Progenitor cell of endocrine pancreas (in vitro differentiated cells): Measurements from ENCODE around the gene B3GNT5. TPM values are rescaled to one million over a fixed set of nuclear protein-coding genes. Genes with fewer than 3 reads are reported as not detected.

Experiments
- DNase-seq: peaks from one replicate; pipeline ENCODE4 v3.0.0; 2021; ENCODE audit warnings: low spot score; ENCODE audit not compliant: unreplicated experiment
- H3K27ac Mint-ChIP-seq: 2 replicates; pipeline ENCODE4 v1.8.0; 2021; ENCODE audit warnings: mild to moderate bottlenecking, moderate library complexity, mixed read lengths
- H3K27me3 Mint-ChIP-seq: 2 replicates; pipeline ENCODE4 v1.8.0; 2021; ENCODE audit warnings: mixed read lengths
- H3K36me3 Mint-ChIP-seq: 2 replicates; pipeline ENCODE4 v1.8.0; 2022; ENCODE audit warnings: mixed read lengths; ENCODE audit not compliant: insufficient read depth
- H3K4me1 Mint-ChIP-seq: 2 replicates; pipeline ENCODE4 v1.8.0; 2021; ENCODE audit warnings: low read depth, mixed read lengths
- H3K4me3 Mint-ChIP-seq: 2 replicates; pipeline ENCODE4 v1.8.0; 2021; ENCODE audit warnings: low read depth, mild to moderate bottlenecking, moderate library complexity, mixed read lengths
- H3K9me3 Mint-ChIP-seq: 2 replicates; pipeline ENCODE4 v1.8.0; 2021; ENCODE audit warnings: low read depth, mixed read lengths
- total RNA-seq: library from RNA; stranded (reverse); gene quantifications from 2 replicates; pipeline ENCODE4 v1.2.1, GENCODE V29; 2021
- TF ChIP-seq, protein P1 (sequence below): fragments of 200-600 bp; sonication (generic); IDR thresholded peaks from one replicate; pipeline ENCODE4 v1.5.0; 2021; ENCODE audit warnings: antibody characterized with exemption, mild to moderate bottlenecking; ENCODE audit not compliant: unreplicated experiment

The B3GNT5 gene
- total RNA-seq, 1 donor from 2014 or later: 26.7 TPM

DNA sequence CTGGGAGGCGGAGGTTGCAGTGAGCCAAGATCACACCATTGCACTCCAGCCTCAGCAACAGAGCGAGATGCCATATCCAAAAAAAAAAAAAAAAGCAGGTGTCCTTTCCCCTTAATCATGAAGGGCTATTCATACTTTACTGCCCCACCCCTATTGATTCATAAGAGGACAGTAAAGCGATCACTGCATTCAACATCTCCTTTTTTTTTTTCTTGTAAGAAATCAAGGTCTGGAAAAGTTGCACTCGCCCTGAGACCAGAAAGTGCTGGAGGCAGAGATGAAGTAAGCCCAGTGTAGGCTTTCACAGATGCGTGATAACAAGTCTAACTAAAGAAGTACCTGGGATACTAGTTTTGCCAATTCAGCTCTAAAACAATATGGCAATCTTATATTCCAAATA lies 24.2 kb downstream of the B3GNT5 start:
- DNase-seq: no peak
- TF ChIP-seq, protein P1, sequence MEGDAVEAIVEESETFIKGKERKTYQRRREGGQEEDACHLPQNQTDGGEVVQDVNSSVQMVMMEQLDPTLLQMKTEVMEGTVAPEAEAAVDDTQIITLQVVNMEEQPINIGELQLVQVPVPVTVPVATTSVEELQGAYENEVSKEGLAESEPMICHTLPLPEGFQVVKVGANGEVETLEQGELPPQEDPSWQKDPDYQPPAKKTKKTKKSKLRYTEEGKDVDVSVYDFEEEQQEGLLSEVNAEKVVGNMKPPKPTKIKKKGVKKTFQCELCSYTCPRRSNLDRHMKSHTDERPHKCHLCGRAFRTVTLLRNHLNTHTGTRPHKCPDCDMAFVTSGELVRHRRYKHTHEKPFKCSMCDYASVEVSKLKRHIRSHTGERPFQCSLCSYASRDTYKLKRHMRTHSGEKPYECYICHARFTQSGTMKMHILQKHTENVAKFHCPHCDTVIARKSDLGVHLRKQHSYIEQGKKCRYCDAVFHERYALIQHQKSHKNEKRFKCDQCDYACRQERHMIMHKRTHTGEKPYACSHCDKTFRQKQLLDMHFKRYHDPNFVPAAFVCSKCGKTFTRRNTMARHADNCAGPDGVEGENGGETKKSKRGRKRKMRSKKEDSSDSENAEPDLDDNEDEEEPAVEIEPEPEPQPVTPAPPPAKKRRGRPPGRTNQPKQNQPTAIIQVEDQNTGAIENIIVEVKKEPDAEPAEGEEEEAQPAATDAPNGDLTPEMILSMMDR: no peak
- Mint-ChIP-seq H3K4me3 (no peak overlapping the region), H3K27ac (no peak overlapping the region), H3K4me1 (no peaks in the 10 kb centered on the region), H3K27me3 (no peaks in the 10 kb centered on the region), H3K9me3 (no peaks in the 10 kb centered on the region), H3K36me3 (peaks cover 2% of the 10 kb centered on the region)

DNA sequence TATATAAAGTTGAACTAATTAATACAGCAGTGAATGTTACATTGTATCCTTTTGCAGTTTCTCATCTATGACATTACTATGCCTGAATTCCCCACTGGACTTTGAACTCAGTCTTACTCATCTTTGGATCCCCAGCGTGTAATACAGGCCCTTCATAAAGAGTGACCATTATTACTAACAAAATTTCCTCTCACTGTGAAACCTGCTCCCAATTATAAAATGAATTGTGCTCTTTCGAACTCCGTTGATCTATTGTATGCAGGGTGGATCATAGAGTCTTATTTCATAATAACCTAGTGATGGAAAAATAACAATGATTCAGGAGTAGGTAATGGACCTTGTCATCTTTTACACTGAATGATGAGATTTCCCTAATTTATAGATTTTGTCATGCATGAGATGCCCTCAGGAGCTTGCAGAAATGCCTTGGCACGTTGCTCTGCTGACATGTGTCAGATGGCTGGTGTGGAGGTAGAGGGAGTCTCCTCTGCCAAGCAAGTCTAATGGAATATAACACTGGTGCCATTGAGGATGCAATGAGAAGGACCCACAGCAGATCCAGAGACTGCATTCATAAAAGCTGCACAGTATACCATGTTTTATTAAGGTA lies 25.5 kb downstream of the B3GNT5 start:
- Mint-ChIP-seq H3K4me1 (no peaks in the 10 kb centered on the region), H3K9me3 (no peaks in the 10 kb centered on the region), H3K36me3 (peaks cover 1% of the 10 kb centered on the region), H3K27ac (no peak overlapping the region), H3K27me3 (no peaks in the 10 kb centered on the region), H3K4me3 (no peak overlapping the region)
- TF ChIP-seq, protein P1: no peak
- no peak for DNase-seq

DNA sequence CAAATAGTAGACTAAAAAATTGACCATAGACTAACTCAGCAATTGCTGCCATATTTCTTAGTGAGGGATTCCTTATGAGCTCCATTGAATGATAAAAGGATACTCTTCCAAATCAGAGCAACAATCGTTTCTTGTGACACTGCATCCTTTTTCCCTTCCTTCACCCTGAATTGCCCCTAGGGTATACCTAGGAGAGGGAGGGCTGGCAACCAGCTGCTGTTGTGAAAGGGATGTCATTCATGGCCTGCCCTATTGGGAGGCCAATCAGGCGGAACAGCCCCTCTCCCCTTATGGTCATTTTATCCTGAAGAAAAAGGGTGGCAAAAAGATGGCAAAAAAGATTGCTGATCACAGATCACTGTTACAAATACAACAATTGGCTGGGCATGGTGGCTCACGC lies 26.3 kb downstream of the B3GNT5 start:
- H3K27ac Mint-ChIP-seq: no peak overlapping the region
- H3K27me3 Mint-ChIP-seq: no peaks in the 10 kb centered on the region
- no peaks in the 10 kb centered on the region for H3K9me3 Mint-ChIP-seq
- no peaks in the 10 kb centered on the region for H3K4me1 Mint-ChIP-seq
- TF ChIP-seq, protein P1: no peak
- H3K36me3 Mint-ChIP-seq: peaks cover 1% of the 10 kb centered on the region
- H3K4me3 Mint-ChIP-seq: no peak overlapping the region
- DNase-seq: no peak

DNA sequence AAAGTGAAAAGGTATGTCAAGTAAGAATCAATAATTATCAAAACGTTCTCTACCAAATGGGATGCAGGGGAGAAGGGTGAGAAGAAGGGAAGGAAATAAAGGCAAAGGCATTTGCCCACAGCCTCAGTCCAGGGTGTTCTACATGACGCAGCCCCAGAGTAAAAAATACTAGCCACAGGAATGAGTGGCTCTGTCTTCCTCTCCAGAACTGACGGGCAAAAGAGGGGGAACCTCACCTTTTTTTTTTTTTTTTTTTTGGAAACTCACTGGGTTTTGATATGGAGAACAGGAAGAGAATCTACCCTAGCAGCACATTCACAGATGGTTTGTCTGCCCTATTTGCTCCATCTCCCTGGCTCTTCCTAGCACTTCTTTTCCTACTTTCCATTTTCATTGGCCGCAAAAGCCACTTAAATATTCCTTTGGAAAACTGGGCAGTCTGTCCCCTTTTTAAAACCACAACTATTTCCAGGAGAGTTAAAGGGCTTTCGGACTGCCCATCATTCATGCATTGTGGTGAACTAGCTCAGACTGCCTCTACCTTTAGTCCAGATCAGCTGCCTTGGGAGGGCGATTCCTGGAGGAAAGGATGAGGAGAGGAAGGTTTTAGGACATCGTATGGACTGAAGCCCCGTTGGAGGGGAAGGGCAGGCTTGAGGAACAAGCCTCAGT lies 28.2 kb downstream of the B3GNT5 start:
- H3K4me3 Mint-ChIP-seq: no peak overlapping the region
- H3K36me3 Mint-ChIP-seq: no peaks in the 10 kb centered on the region
- no peak overlapping the region for H3K27ac Mint-ChIP-seq
- no peaks in the 10 kb centered on the region for H3K4me1 Mint-ChIP-seq
- DNase-seq: no peak
- no peaks in the 10 kb centered on the region for H3K27me3 Mint-ChIP-seq
- no peaks in the 10 kb centered on the region for H3K9me3 Mint-ChIP-seq
- TF ChIP-seq, protein P1: no peak

DNA sequence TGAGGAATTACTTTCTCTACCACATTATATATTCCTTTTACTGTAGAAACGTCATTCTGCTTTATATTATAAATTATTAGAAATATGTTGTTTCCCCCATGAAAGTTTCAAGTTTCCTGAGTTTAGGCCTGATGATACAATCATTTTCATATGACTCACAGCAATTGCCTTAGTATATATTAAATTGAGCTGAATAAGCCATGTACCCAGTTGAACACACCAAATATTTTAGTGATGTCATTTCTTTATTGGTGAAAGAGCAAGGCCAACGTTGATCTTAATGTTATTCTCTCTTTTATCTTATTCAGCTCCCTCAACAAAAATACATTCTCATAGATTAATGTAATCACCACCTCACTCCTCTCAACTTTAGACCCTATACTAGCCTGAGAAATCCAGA lies 30.8 kb downstream of the B3GNT5 start:
- no peak overlapping the region for H3K4me3 Mint-ChIP-seq
- no peak for DNase-seq
- TF ChIP-seq, protein P1: no peak
- H3K27ac Mint-ChIP-seq: no peak overlapping the region
- H3K4me1 Mint-ChIP-seq: no peaks in the 10 kb centered on the region
- no peaks in the 10 kb centered on the region for H3K27me3 Mint-ChIP-seq
- H3K36me3 Mint-ChIP-seq: no peaks in the 10 kb centered on the region
- H3K9me3 Mint-ChIP-seq: no peaks in the 10 kb centered on the region
